ENCODE results near the gene KLF13.

- TF ChIP-seq CTCF (IDR thresholded peaks at IDR 0.05) = no peak
- TF ChIP-seq POLR2A (IDR thresholded peaks at IDR 0.05) = no peak
These were observed 2.5 kb downstream of the KLF13 start for GRCh38 chr15:31328969-31329639.
